Measurements from ENCODE around the gene MAML2. TPM values are rescaled to one million over a fixed set of nuclear protein-coding genes. Genes with fewer than 3 reads are reported as not detected.
A peak's percentile ranks its signal among the peaks of the same experiment; 100 is the strongest.

MAML2 gene
- total RNA-seq, 2 donors from 2014 or later = 26.5 to 27.9 TPM

DNA sequence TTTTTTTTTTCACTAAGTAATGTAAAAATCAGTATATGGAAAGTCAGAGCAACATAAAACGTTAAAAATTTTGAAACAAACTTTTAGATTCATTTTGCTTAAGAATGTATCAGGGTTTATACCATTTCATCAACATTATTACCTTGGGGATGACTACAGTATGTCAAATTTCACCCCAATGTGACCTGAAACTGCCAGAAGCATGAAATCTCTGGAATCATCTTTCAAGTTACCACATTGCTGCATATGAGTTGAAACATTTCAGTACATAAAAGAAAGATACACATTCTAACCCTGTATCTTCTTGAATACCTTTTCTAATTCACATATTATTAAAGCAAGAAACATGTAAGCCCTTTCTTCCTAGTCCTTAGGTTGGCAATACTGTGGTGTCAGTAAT is 32.8 kb downstream of the MAML2 start:
- no peak for DNase-seq (ENCODE audit: low spot score in 2 of 2)
- ATAC-seq = no peak
- Mint-ChIP-seq H3K9me3 (no peaks in the 10 kb centered on the region), H3K36me3 (peaks cover 0 to 19% of the 10 kb centered on the region in 2 donors), H3K27ac (no peak overlapping the region)

DNA sequence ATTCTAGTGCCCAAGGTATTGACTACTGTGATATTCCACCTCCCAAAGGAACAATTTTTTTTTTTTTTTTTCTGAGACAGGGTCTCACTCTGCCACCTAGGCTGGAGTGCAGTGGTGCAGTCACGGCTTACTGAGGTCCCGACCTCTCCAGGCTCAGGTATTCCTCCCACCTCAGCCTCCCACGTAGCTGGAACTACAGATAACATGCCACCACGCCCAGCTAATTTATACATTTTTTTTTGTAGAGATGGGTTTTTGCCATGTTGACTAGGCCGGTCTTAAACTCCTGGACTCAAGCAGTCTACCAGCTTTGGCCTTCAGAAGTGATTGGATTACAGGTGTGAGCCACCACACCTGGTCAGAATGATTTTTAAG is 33.4 kb downstream of the MAML2 start:
- DNase-seq (ENCODE audit: low spot score in 2 of 2) (no peak), ATAC-seq (no peak)
- no peaks in the 10 kb centered on the region for H3K9me3 Mint-ChIP-seq
- H3K27ac Mint-ChIP-seq = no peak overlapping the region
- H3K36me3 Mint-ChIP-seq = peaks cover 0 to 13% of the 10 kb centered on the region in 2 donors

DNA sequence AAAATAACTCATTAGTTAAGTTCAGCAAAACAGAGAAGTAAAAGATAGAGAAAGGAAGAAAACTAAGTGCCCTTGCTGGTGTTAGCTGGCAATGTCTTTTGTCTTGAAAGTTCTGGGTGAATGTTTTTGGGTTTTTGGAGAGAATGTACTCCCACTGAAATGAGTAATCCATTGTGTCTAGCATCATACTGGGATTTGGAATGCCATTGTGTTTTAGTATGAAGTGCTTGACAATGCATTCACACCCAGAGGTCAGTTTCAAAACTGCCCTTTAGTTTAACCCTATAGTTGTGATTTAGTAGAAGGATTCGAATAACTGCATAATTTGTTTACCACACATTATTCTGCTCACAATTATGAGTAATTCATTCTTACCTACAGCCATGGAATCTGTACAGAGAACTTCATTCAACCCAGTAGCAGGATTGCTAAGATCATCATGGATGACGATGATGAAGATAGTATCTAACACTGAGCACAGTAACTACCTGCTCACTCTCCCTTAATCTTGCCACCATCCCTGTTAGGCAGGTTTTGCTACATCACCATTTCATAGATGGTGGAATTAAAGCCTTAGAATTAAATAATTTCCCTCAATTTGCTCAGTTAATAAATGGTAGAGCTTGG is 33.9 kb downstream of the MAML2 start:
- H3K36me3 Mint-ChIP-seq = peaks cover 0 to 8% of the 10 kb centered on the region in 2 donors
- ATAC-seq (peak in 1 of 2 donors; percentile 50), DNase-seq (ENCODE audit: low spot score in 2 of 2) (no peak)
- no peaks in the 10 kb centered on the region for H3K9me3 Mint-ChIP-seq
- no peak overlapping the region for H3K27ac Mint-ChIP-seq

DNA sequence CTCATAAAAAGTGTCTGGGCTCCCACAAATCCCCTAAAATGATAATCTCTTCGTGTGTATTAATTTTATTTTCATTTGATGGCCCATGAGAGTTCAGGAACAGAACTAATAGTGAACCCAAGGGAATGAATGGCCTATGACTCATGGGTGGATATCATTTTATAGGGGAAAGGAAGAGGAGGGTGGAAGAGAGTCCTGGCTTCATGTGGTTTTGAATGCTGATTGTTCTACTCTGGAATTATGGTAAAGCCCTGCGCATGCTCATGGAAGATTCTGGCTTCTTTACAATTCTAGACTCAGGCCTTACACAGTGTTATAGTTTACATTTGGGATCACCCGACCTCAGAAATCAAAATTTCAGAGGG is 35.2 kb downstream of the MAML2 start:
- peak; percentile 12 to 43 for ATAC-seq
- Mint-ChIP-seq H3K9me3 (no peaks in the 10 kb centered on the region), H3K36me3 (no peaks in the 10 kb centered on the region), H3K27ac (peak overlapping the region; percentile 76 to 83)
- DNase-seq (ENCODE audit: low spot score in 2 of 2) = no peak

DNA sequence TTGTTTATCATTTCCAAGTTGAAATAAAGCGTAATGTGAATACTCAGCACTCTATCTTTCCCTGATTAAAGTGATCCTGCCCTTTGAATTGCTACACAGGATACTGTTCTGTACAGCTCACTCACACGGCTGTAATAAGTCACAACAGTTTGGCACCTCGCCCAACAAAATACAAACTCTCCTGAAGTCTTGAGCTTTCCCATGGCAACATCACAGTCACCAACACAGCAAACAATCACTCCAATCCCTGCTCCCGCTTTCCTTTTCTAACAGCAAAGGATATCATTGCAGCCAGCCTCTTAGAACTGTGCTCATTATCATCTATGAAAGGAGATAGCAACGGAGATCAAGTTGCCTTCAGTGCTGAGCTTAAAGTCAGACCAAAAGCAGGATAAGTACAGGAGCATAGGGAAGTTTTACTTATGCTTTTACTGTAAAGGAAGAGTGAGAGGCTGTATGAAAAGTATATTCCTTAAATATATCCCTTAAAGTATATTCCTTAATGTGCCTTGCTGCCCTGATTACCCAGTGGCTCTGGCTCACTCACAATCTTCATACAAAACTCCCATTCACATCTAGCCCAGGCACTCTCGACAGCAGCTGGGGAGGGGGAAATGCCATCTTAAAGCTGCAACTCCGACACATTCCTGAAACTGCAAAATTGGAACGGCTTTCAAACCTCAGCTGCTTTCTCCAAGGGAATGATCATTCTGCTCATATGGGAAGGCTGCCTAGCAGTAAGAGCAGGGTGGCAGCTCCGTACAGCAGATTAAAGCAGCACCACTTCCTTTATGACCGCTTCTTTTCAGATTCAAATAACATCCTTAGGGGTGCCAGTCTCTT is 35.8 kb downstream of the MAML2 start:
- H3K27ac Mint-ChIP-seq = peak overlapping the region; percentile 76 to 83
- DNase-seq (ENCODE audit: low spot score in 2 of 2) = no peak

DNA sequence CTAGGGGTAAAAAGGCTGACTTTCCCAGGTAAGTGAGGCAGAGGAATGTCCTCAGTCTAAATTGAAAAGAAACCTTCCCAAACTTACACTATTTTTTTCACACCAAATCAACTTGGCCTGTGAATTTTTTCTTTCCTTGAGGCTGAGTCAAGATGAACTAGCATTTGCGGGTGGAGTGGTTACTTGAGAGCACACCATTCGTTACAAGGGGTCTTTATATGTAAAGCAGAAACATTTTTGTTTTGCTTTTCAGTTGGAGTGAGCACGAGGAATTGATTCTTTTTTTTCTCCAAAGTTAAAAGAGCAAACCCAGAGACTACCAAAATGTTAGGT is 36.4 kb downstream of the MAML2 start:
- no peak for DNase-seq (ENCODE audit: low spot score in 2 of 2)
- H3K9me3 Mint-ChIP-seq = no peaks in the 10 kb centered on the region
- ATAC-seq = peak; percentile 2 to 20
- H3K36me3 Mint-ChIP-seq = no peaks in the 10 kb centered on the region
- peak overlapping the region in 1 of 2 donors; percentile 83 for H3K27ac Mint-ChIP-seq

More for the DNA sequence above, 35.8 kb downstream of the MAML2 start:
- no peaks in the 10 kb centered on the region for H3K36me3 Mint-ChIP-seq
- no peaks in the 10 kb centered on the region for H3K9me3 Mint-ChIP-seq
- ATAC-seq = peak; percentile 64 to 73

DNA sequence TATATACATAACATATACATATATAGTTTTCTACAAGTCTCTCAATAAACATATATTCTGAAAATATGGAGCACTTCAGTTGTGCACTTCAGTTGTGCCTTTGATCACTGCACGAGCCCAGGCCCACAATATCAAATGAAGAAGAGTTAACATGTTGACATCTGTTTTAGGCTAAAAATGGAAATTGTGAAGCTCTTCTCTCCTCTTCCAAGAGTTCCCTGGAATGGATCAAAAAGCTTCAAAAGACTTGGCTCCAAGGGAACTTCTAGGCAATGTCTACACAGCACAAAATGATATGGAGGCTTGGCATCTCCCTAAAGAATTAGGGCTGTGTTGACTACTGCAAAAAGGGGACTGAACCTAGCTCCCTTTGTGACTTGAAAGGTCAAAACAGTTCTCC is 36.9 kb downstream of the MAML2 start:
- Mint-ChIP-seq H3K27ac (no peak overlapping the region), H3K9me3 (no peaks in the 10 kb centered on the region), H3K36me3 (no peaks in the 10 kb centered on the region)
- ATAC-seq (no peak), DNase-seq (ENCODE audit: low spot score in 2 of 2) (no peak)

DNA sequence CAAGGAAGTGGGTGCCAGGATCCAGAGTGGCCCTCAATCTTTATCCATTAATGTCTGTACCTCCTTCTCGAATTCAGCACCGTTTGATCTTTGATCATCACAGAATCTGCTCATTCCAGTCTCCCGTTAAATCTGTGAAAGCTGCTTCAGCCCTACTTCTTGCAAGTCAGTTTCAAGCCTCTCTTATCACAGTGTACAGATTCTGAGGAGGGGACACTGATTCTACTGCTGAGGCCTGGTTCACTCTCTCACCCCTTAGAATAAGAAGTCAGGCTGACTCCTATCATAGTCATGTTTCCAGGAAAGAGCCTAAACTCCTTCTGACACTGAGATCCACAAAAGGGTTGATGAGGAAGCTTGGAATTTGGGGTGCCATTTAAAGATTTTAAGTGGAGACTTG is 39.0 kb downstream of the MAML2 start:
- Mint-ChIP-seq H3K9me3 (no peaks in the 10 kb centered on the region), H3K36me3 (peaks cover 0 to 7% of the 10 kb centered on the region in 2 donors), H3K27ac (no peak overlapping the region)
- ATAC-seq = no peak
- DNase-seq (ENCODE audit: low spot score in 2 of 2) = no peak

DNA sequence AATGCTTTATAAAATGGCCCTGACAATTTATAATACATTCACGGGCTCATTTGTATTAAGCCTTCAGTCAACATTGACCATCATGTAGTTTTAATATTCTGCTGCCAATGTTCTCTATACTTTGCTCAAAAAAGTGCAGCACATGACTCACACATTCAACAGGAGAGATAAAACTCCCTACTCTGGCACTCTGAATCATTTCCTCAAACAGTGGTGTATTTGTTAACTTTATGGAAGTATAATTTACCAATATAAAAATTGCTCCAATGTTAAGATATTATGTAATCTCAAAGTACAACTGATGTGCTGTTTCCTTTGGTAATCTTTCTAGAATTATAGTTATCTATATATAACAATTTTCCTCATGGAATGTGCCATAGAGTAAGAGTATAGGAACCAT is 39.9 kb downstream of the MAML2 start:
- peaks cover 0 to 7% of the 10 kb centered on the region in 2 donors for H3K36me3 Mint-ChIP-seq
- DNase-seq (ENCODE audit: low spot score in 2 of 2) (no peak), ATAC-seq (peak; percentile 52 to 64)
- H3K9me3 Mint-ChIP-seq = no peaks in the 10 kb centered on the region
- H3K27ac Mint-ChIP-seq = no peak overlapping the region

DNA sequence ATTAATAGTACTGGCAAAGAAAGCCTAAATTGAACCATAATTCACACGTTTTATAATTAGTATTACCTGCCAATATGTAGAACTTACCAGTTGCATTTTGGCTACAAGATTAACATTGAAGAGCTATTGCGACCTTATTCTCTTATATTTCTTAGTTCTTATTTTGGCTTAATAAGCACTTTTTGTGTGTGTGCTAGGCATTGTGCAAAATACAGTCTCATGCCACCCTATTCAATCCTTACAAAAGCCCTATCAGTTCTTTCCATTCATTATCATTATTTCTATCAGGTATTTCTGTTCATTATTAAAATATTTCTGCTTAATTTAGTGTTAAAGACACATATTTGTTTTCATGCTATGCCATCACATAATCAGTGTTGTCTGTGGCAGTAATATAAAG is 41.2 kb downstream of the MAML2 start:
- no peak for DNase-seq (ENCODE audit: low spot score in 2 of 2)
- H3K9me3 Mint-ChIP-seq = no peaks in the 10 kb centered on the region
- ATAC-seq = no peak
- H3K36me3 Mint-ChIP-seq = peaks cover 0 to 7% of the 10 kb centered on the region in 2 donors
- no peak overlapping the region for H3K27ac Mint-ChIP-seq

DNA sequence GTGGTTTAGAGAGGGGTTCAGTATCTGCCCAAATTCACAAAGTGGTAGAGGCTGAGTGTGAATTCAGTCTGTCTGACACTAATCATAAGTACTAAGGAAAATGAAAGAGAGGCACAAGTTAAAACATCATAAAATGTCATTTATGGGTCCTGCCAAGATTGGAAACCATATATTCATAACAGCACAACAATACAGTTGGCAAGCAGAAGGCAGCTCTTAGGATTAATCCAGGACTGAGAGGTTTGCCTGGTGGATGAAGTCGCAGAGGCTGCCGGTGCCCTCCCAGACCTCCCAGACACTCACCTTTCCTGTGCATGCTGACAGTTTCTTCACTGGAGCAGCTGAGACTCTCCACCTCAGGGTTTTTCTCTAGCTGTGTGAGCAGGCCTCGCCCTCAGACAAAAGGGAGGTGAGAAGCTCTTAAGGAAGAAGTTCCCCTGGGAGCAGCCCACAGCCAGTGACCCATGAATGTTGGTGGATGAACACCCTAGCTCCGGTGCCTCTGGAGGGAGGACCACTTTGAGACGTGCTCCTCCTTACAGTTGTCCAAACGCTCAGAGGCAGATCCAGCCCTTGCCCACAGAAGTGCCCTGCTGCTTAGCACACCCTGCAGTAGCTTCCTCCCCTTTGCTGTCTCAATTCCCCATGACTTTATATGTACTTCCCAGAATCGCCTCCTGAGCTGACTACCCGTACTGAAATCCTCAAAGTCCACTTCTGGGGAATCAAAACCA is 43.7 kb downstream of the MAML2 start:
- Mint-ChIP-seq H3K27ac (peak overlapping the region in 1 of 2 donors; percentile 24), H3K9me3 (no peaks in the 10 kb centered on the region)

DNA sequence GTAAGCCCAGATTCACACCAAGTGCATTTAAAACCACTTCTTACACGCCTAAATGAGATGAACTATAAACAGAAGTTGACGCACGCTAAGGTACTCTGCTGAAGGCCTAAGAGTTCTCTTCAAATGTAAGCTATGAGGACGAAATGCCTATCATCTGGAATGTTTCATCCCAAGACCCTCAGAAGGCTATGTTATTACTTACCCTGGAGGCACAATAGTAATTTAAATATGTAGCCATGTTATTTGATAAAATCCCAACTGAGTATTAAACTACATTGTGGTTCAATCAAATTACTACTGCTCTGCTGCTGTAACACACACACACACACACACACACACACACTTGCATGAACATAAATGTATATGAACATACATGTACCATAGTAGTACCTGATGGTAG is 47.6 kb downstream of the MAML2 start:
- DNase-seq (ENCODE audit: low spot score in 2 of 2) = no peak
- ATAC-seq = no peak
- Mint-ChIP-seq H3K27ac (no peak overlapping the region), H3K36me3 (peaks cover 6 to 12% of the 10 kb centered on the region in 2 donors), H3K9me3 (no peaks in the 10 kb centered on the region)

More for the DNA sequence above, 43.7 kb downstream of the MAML2 start:
- DNase-seq (ENCODE audit: low spot score in 2 of 2) (no peak), ATAC-seq (no peak)
- H3K36me3 Mint-ChIP-seq = peaks cover 0 to 7% of the 10 kb centered on the region in 2 donors

DNA sequence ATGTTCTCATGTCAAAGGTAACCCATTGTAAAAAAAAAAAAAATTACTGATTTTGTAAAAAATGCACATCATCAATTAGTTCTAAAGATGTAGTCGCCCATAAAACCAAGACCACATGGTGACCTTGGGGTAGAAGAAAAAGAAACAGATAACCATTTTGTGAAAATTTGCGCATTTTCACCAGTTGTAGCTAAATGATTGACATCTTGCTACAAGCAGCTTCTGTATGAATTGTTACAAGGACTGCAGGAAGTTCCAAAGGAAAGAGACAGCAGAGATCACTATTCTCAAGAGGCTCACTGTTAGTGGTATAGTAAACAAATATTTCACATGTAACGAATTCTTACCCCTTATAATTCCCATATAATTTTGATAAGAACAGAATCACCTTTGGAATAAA is 48.7 kb downstream of the MAML2 start:
- DNase-seq (ENCODE audit: low spot score in 2 of 2) (no peak), ATAC-seq (no peak)
- Mint-ChIP-seq H3K27ac (peak overlapping the region in 1 of 2 donors; percentile 42), H3K36me3 (peaks cover 6 to 7% of the 10 kb centered on the region in 2 donors), H3K9me3 (no peaks in the 10 kb centered on the region)

DNA sequence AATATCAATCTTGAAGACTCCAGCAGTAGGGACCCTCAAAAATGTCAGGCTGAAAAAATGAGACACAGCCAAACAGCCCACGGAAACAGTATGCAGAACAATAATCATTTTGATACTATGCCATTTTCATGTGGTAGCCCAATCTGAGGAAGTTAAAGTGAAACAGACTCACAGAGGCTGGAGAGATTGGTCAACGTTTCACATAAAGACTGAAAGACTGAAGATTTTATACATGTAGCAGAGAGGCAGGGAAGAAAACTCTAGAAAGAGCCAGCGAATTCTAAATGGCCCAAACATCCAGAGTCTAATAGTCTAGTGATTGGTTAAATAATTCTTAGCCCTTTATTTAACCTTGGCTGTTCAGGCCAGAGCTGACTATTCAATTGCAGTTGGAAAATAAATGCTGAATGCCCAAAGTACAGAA is 49.4 kb downstream of the MAML2 start:
- peak; percentile 79 to 89 for ATAC-seq

DNA sequence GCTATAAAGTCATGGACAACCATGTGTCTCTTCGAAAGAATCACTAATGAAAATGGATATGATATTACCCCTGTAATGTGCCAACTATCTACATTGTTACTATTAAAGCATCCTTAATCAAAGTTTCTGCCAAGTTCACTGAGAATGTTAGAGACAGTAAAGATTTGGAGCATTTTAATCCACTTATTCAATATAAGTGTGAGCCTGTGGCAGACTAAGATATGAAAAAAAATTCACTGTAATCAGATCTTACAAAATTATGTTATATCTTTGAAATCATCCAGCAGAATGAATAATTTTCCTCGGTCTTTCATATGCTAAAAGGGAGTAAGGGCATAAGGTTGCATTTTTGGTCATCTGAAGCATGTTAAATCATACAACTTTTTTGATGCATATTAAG is 49.9 kb downstream of the MAML2 start:
- DNase-seq (ENCODE audit: low spot score in 2 of 2) (no peak), ATAC-seq (peak in 1 of 2 donors; percentile 10)
- Mint-ChIP-seq H3K27ac (peak overlapping the region in 1 of 2 donors; percentile 42), H3K36me3 (peaks cover 6 to 7% of the 10 kb centered on the region in 2 donors), H3K9me3 (no peaks in the 10 kb centered on the region)

More for the DNA sequence above, 49.4 kb downstream of the MAML2 start:
- no peak for DNase-seq (ENCODE audit: low spot score in 2 of 2)
- H3K9me3 Mint-ChIP-seq = no peaks in the 10 kb centered on the region
- H3K27ac Mint-ChIP-seq = peak overlapping the region in 1 of 2 donors; percentile 42
- peaks cover 6 to 7% of the 10 kb centered on the region in 2 donors for H3K36me3 Mint-ChIP-seq

DNA sequence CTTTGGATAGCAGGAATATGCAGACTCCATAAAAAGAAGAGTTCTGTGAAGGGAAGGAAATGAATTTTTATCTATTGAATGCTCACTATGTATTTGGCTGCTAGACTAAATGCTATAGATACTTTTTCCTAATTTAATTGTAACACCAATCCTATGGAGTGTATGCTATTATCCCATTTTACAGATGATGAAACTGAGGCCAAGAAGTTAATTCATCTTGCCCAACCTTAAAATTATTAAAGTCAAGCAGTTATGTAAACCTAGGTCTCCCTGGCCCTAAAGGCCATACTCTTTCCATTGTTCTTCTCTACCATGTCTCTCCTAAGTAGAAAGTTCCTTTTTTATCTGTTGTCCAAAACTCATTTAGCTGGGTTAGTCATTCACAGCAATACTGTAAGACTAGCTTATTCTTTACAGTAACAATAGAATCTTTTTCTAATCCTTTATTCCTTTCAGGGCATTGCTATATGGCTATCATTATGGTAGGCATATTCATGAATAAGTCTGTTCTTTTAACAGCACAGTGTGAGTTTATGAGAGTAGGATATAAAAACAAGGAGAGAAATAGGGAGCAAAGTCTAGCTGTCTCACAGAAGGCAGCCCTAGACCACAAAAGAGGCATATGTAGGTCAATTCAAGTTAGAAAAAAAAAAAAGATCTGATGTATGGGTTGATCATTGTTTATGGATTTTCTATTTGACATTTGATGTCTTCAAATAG is 50.5 kb downstream of the MAML2 start:
- ATAC-seq = no peak
- Mint-ChIP-seq H3K36me3 (peaks cover 6 to 7% of the 10 kb centered on the region in 2 donors), H3K9me3 (no peaks in the 10 kb centered on the region), H3K27ac (peak overlapping the region in 1 of 2 donors; percentile 42)
- DNase-seq (ENCODE audit: low spot score in 2 of 2) = no peak
